SK-N-MC (cell line): ENCODE data around the gene APOC3.
"Not testable (repeated sequence)": the region's sequence is repeated elsewhere in the genome, so short reads cannot be mapped to it uniquely, and the experiment has no call there.

ENCODE experiments used
- DNase-seq: peaks from one replicate; pipeline ENCODE4 v3.0.0-alpha.2; 2011; ENCODE audit warnings: low read depth, low spot score
- H3K27ac ChIP-seq: fragments of 200-600 bp; sonication (generic); 2 replicates; pipeline ENCODE4 v1.5.1; 2016; ENCODE audit warnings: mixed run types
- H3K36me3 ChIP-seq: fragments of 200-600 bp; sonication (generic); 2 replicates; pipeline ENCODE4 v1.6.1; 2017; ENCODE audit warnings: antibody characterized with exemption, low read length, mixed read lengths; ENCODE audit not compliant: insufficient read depth
- H3K4me3 ChIP-seq: fragments of 200-600 bp; sonication (generic); 2 replicates; pipeline ENCODE4 v1.5.1; 2016
- H3K9ac ChIP-seq: fragments of 200-600 bp; sonication (generic); 2 replicates; pipeline ENCODE4 v1.8.0; 2017; ENCODE audit warnings: mixed run types, mixed read lengths; ENCODE audit not compliant: insufficient read length
- H3K9me3 ChIP-seq: fragments of 200-600 bp; sonication (generic); 2 replicates; pipeline ENCODE4 v1.6.1; 2017; ENCODE audit warnings: low read depth, mild to moderate bottlenecking, antibody characterized with exemption, low read length, moderate library complexity, mixed read lengths
- EZH2 ChIP-seq: fragments of 200-600 bp; sonication (generic); IDR thresholded peaks from one replicate; pipeline ENCODE4 v1.6.1; 2017; ENCODE audit warnings: antibody characterized with exemption
- FOXP2 ChIP-seq: optimal IDR thresholded peaks from 2 replicates; pipeline ENCODE3; 2011; ENCODE audit warnings: mild to moderate bottlenecking, moderate library complexity; ENCODE audit not compliant: insufficient read depth; ENCODE audit errors: extremely low read length, control extremely low read depth
- POLR2AphosphoS5 ChIP-seq: IDR thresholded peaks from 2 replicates; pipeline ENCODE4 v1.6.1; 2012; ENCODE audit warnings: mild to moderate bottlenecking, low read depth, low read length, borderline replicate concordance

Gene APOC3

DNA sequence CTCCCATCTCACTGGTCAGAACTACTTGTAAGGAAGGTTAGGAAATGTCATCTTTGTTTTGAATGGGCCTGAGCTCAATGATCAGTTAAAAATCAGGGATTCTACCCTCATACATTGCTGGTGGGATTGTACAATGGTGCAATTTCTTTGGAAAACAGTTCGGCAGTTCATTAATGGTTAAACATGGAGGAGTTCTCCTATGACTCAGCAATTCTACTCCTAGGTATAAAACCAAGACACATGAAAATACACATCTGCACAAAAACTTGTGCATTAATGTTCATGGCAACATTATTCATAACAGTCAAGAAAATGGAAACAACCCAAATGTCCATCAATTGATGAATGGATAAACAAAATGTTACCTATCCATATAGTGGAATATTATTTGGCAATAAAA lies 33.2 kb upstream of the APOC3 start:
- H3K36me3 ChIP-seq, result no peaks in the 10 kb centered on the region
- no peak overlapping the region for H3K27ac ChIP-seq
- H3K9me3 ChIP-seq, result no peaks in the 10 kb centered on the region
- no peak overlapping the region for H3K9ac ChIP-seq
- DNase-seq, result no peak
- H3K4me3 ChIP-seq, result no peak overlapping the region
- no peak for TF ChIP-seq EZH2

DNA sequence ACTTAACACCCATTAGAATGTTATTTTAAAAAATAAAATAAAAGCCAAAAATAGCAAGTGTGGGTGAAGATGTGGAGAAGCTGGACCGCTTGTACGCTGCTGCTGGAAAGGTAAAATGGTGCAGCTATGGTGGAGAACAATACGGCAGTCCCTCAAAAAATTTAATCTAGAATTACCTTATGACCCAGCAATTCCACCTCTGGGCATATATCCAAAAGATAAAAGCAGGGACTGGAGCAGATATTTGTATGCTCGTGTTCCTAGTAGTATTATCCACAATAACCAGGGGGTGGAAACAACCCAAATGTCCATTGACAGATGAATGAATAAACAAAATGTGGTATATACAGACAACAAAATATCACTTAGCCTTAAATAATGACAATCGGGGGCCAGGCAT lies 31.9 kb upstream of the APOC3 start:
- H3K36me3 ChIP-seq, result no peaks in the 10 kb centered on the region
- DNase-seq, result no peak
- no peak for TF ChIP-seq FOXP2
- TF ChIP-seq POLR2AphosphoS5, result no peak
- TF ChIP-seq EZH2, result no peak
- H3K9me3 ChIP-seq, result no peaks in the 10 kb centered on the region
- no peak overlapping the region for H3K9ac ChIP-seq
- H3K4me3 ChIP-seq, result no peak overlapping the region
- no peak overlapping the region for H3K27ac ChIP-seq

DNA sequence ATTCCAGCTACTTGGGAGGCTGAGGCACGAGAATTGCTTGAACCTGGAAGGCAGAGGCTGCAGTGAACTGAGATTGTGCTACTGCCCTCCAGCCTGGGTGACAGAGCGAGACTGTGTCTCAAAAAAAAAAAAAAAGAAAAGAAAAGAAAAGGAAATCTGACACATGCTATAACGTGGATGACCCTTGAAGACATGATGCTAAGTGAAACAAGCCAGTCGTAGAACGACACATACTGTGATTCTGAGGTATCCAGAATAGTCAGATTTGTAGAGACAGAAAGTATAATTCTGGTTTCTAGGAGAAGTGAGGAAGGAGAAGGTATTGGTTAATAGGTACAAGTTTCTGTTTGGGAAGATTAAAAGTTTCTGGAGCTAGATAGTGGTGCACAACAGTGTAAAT lies 31.3 kb upstream of the APOC3 start:
- H3K4me3 ChIP-seq, result no peak overlapping the region
- no peak for TF ChIP-seq EZH2
- no peak for TF ChIP-seq POLR2AphosphoS5
- TF ChIP-seq FOXP2, result no peak
- H3K9me3 ChIP-seq, result no peaks in the 10 kb centered on the region
- DNase-seq, result no peak
- no peak overlapping the region for H3K27ac ChIP-seq
- H3K36me3 ChIP-seq, result no peaks in the 10 kb centered on the region
- no peak overlapping the region for H3K9ac ChIP-seq

DNA sequence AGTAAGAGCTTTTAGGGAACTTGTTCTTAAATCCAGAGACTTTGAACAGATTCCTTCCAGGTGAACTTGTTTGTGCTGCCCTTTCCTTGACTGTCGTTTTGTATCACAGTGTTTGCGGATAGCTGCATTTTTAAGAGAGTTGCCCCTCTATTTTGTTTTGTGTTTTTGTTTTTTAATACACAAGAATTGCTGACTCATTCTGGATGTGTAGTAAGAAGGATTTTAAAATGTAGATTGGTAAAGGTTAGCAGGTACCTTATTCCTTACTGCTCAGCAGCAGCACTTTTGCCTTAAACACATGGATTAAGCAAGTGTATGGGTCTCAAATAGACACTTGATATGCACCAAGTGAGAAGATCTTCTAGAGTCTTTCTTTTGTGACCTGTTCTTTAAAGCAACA lies 29.1 kb upstream of the APOC3 start:
- no peak for DNase-seq
- Histone ChIP-seq H3K36me3 (no peaks in the 10 kb centered on the region), H3K9ac (no peak overlapping the region), H3K27ac (no peak overlapping the region), H3K9me3 (no peaks in the 10 kb centered on the region), H3K4me3 (no peak overlapping the region)
- TF ChIP-seq POLR2AphosphoS5 (no peak), FOXP2 (no peak), EZH2 (no peak)

DNA sequence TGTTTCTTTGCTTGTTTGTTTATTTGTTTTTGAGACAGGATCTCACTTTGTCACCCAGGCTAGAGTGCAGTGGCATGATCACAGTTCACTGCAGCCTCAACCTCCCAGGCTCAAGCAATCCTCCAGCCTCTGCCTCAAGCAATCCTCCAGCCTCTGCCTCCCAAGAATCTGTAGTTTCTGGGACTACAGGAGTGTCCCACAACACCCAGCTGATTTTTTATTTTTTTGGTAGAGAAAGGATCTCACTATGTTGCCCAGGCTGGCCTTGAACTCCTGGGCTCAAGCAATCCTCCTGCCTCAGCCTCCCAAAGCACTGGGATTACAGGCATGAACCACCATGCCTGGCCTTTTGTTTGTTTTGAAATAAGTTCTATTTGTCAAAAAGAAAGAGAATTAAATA lies 28.0 kb upstream of the APOC3 start:
- H3K4me3 ChIP-seq, H3K9ac ChIP-seq, H3K9me3 ChIP-seq, H3K27ac ChIP-seq, H3K36me3 ChIP-seq, DNase-seq: not testable (repeated sequence)

DNA sequence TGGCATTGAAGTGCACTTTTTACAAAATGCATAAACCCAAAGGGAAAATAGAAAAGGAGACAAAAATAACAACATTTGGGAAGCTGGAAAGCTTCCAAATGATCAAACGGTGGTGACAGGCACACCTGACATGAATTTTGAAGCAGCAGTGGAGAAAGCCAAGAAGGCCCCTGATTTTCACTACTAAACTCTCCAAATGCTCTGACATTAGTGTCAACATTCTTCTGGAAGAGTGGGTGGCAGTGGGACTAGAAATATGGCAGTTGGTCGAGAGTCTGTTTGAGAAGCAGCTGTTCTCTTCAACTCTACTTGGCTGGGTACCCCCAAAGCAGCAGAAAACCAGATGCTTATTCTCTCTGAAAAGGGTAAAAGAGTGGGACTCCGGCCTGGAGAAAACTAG lies 25.7 kb upstream of the APOC3 start:
- Histone ChIP-seq H3K4me3 (no peak overlapping the region), H3K36me3 (no peaks in the 10 kb centered on the region), H3K27ac (no peak overlapping the region), H3K9me3 (no peaks in the 10 kb centered on the region), H3K9ac (no peak overlapping the region)
- TF ChIP-seq FOXP2 (no peak), EZH2 (no peak), POLR2AphosphoS5 (no peak)
- DNase-seq, result no peak

DNA sequence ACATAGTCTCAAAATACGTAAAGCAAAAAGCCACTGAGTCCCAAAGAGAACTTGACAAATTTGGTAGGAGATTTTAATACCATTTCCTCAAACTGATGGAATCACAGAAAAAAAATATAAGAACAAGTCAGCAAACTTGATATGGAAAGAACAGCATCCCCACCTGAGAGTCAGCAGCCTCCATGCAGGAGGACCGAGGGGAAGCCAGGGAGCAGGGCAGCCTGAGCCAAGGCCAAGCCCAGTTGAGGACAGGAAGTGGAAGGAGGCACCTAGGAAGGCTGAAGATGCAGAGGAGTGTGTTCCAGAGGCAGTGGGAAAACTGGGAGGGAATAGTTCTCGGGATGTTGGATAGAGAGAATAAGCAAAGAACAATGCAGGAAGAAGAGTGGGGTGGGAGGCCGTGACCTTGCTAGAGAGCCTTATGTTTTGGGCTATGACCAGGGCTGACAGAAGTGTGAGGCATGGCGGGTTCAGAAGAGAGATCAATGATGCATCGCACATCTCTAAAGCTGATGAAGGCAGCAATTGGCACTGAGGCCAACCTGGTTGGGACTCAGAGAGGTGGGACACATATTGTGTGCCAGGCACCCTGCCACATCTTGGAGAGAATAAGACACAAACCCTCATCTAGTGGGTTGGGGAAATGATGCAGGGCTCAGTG lies 22.0 kb upstream of the APOC3 start:
- TF ChIP-seq FOXP2 (no peak), POLR2AphosphoS5 (no peak), EZH2 (no peak)
- Histone ChIP-seq H3K27ac (no peak overlapping the region), H3K9ac (no peak overlapping the region), H3K4me3 (no peak overlapping the region), H3K9me3 (no peaks in the 10 kb centered on the region), H3K36me3 (no peaks in the 10 kb centered on the region)
- DNase-seq, result no peak

DNA sequence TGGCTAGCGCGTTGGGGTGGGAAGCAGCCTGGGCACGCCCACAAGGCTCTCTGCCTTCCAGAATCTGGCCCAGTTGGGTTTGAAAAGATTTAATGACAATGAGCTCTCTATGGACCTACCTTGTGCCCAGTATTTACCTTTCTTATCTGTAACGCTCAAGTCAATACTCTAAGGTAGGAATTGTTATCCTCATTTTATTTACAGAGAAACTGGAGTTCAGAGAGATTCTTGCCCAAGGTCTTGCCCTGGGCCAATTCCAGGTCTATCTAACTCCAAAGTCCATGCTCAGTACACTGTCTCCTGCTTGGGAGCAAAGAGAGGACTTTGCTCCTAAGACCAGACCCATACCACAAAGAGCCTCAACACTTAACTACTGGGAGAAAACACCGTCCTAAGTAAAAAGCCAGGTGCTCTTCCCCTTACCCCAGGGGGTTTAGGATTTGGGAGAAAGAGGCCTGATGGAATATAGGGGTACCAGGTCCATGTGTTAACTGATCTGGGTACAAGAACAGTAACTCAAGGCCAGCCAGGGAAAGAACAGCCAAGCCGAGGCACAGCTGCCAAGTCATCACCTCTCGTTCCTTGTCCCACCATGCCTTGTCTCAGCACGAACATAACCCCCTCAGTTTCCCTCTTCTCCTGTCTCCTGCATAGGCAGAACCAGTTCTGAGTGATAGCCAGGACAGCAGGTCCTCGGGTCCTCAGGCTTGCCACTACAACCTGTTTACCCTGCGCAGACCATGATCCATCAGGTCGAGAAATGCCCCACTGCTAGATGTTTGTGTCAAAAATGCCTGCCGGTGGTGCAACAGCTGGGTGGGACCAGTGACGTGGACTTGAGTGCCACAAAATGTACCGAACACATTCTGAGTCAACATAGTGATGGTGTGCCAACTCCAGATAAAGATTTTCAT lies 21.2 kb upstream of the APOC3 start:
- H3K4me3 ChIP-seq, result no peak overlapping the region
- no peak for DNase-seq
- TF ChIP-seq FOXP2 (no peak), POLR2AphosphoS5 (no peak), EZH2 (no peak)
- H3K9me3 ChIP-seq, result no peaks in the 10 kb centered on the region
- no peak overlapping the region for H3K27ac ChIP-seq
- no peaks in the 10 kb centered on the region for H3K36me3 ChIP-seq
- H3K9ac ChIP-seq, result no peak overlapping the region

DNA sequence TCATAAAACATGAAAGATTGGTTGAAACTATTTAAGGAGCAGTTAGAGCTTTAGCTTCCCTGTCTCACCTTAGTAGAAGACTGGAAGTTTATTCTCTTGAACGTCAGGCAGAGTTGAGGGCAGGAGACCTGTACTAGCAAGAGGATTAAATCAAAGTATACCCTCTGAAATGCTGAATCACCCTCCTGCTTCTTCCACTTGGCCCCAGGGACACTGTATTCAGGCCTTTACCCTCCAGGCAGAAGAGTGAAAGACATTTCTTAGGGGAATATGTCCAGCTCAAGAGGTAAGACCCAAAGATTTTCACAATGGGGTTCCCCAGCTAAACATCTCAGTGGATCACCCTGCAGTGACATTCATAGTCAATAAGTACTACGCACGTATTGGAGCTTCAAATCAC lies 18.5 kb upstream of the APOC3 start:
- no peak for DNase-seq
- H3K27ac ChIP-seq, result no peak overlapping the region
- no peaks in the 10 kb centered on the region for H3K9me3 ChIP-seq
- H3K36me3 ChIP-seq, result no peaks in the 10 kb centered on the region
- no peak for TF ChIP-seq FOXP2
- no peak for TF ChIP-seq EZH2
- no peak for TF ChIP-seq POLR2AphosphoS5
- no peak overlapping the region for H3K4me3 ChIP-seq
- no peak overlapping the region for H3K9ac ChIP-seq
